ENCODE results near the gene DTWD2.
"Not testable (repeated sequence)": the region's sequence is repeated elsewhere in the genome, so short reads cannot be mapped to it uniquely, and the experiment has no call there.

The DTWD2 gene

GRCh38 chr5:118953652-118954005, 34.7 kb downstream of the DTWD2 start:
- no peaks in the 10 kb centered on the region for H3K36me3 ChIP-seq
- no peaks in the 10 kb centered on the region for H3K27me3 ChIP-seq
- H3K4me3 ChIP-seq (ENCODE audit: low read depth in 1 of 2, low read length in 1 of 2), result no peak overlapping the region
- H3K9me3 ChIP-seq, result no peaks in the 10 kb centered on the region
- no peak for TF ChIP-seq CTCF (IDR thresholded peaks at IDR 0.05)
- no peak overlapping the region for H3K27ac ChIP-seq
- H3K4me1 ChIP-seq (ENCODE audit: control insufficient read depth in 1 of 2, insufficient read depth in 1 of 2, low read depth in 1 of 2, low read length in 1 of 2), result no peaks in the 10 kb centered on the region

GRCh38 chr5:118952992-118953651, 35.2 kb downstream of the DTWD2 start:
- no peaks in the 10 kb centered on the region for H3K27me3 ChIP-seq
- no peaks in the 10 kb centered on the region for H3K9me3 ChIP-seq
- H3K36me3 ChIP-seq, result no peaks in the 10 kb centered on the region
- H3K4me3 ChIP-seq (ENCODE audit: low read depth in 1 of 2, low read length in 1 of 2), result no peak overlapping the region
- no peak overlapping the region for H3K27ac ChIP-seq
- no peak for TF ChIP-seq CTCF (IDR thresholded peaks at IDR 0.05)
- H3K4me1 ChIP-seq (ENCODE audit: control insufficient read depth in 1 of 2, insufficient read depth in 1 of 2, low read depth in 1 of 2, low read length in 1 of 2), result no peaks in the 10 kb centered on the region

- H3K36me3 ChIP-seq; H3K9me3 ChIP-seq; H3K27me3 ChIP-seq; H3K4me1 ChIP-seq (ENCODE audit: control insufficient read depth in 1 of 2, insufficient read depth in 1 of 2, low read depth in 1 of 2, low read length in 1 of 2); H3K4me3 ChIP-seq (ENCODE audit: low read depth in 1 of 2, low read length in 1 of 2); H3K27ac ChIP-seq: not testable (repeated sequence)
Observed at GRCh38 chr5:118952306-118952705, 36.0 kb downstream of the DTWD2 start.

- not testable (repeated sequence) for H3K4me1 ChIP-seq (ENCODE audit: control insufficient read depth in 1 of 2, insufficient read depth in 1 of 2, low read depth in 1 of 2, low read length in 1 of 2); H3K27ac ChIP-seq; H3K9me3 ChIP-seq
Observed at GRCh38 chr5:118950354-118950753, 38.0 kb downstream of the DTWD2 start.

GRCh38 chr5:118946138-118946800, 42.1 kb downstream of the DTWD2 start:
- TF ChIP-seq CTCF (IDR thresholded peaks at IDR 0.05), result no peak
- Histone ChIP-seq H3K9me3 (no peaks in the 10 kb centered on the region), H3K4me3 (ENCODE audit: low read depth in 1 of 2, low read length in 1 of 2) (no peak overlapping the region), H3K4me1 (ENCODE audit: control insufficient read depth in 1 of 2, insufficient read depth in 1 of 2, low read depth in 1 of 2, low read length in 1 of 2) (no peaks in the 10 kb centered on the region), H3K36me3 (no peaks in the 10 kb centered on the region), H3K27me3 (no peaks in the 10 kb centered on the region), H3K27ac (no peak overlapping the region)

More at GRCh38 chr5:118950354-118950753, 38.0 kb downstream of the DTWD2 start:
- H3K27me3 ChIP-seq; H3K36me3 ChIP-seq; H3K4me3 ChIP-seq (ENCODE audit: low read depth in 1 of 2, low read length in 1 of 2): not testable (repeated sequence)

GRCh38 chr5:118937393-118938061, 50.8 kb downstream of the DTWD2 start:
- H3K9me3 ChIP-seq, result no peaks in the 10 kb centered on the region
- no peaks in the 10 kb centered on the region for H3K4me1 ChIP-seq (ENCODE audit: control insufficient read depth in 1 of 2, insufficient read depth in 1 of 2, low read depth in 1 of 2, low read length in 1 of 2)
- H3K4me3 ChIP-seq (ENCODE audit: low read depth in 1 of 2, low read length in 1 of 2), result no peak overlapping the region
- H3K36me3 ChIP-seq, result no peaks in the 10 kb centered on the region
- H3K27me3 ChIP-seq, result no peaks in the 10 kb centered on the region
- TF ChIP-seq CTCF (IDR thresholded peaks at IDR 0.05), result no peak
- H3K27ac ChIP-seq, result no peak overlapping the region
